Erythroblast (primary cell): ENCODE results near the gene GBF1.

Experiments
- GATA1 ChIP-seq: IDR thresholded peaks from 2 replicates; pipeline ENCODE4 v1.6.1; 2011; ENCODE audit warnings: low read depth, mild to moderate bottlenecking, control low read depth, low read length, moderate library complexity
- POLR2A ChIP-seq: IDR thresholded peaks from 2 replicates; pipeline ENCODE4 v1.6.1; 2011; ENCODE audit warnings: mild to moderate bottlenecking, low read length

DNA sequence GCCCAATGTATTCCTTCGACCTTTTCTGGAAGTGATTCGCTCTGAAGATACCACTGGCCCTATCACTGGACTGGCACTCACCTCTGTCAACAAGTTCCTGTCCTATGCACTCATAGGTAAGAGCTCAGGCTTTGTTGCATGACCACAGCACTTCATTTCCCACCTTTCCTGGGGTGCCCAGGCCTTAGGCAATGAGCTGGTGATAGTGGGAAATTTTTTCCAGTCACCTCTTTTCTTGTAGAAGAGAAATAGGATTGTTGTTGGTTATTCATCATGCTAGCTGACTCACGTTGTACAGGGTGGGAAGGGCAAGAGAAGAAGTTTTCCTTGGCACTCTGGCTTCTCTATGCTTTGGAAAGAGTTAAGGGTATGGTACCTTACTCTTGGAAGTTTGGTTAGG is 98.7 kb downstream of the GBF1 start:
- TF ChIP-seq POLR2A (no peak), GATA1 (no peak)
